GM12878 (cell line): ENCODE measurements around the gene PCLO.
A peak's percentile ranks its signal among the peaks of the same experiment; 100 is the strongest.

Experiments used
- CBFB ChIP-seq: IDR thresholded peaks from 2 replicates; pipeline ENCODE4 v1.6.1; 2016; ENCODE audit warnings: antibody characterized with exemption, low read depth
- EP300 ChIP-seq, 2 experiments: fragments of 150-350 bp in 1 of 2; IDR thresholded peaks; 2 replicates each; pipeline ENCODE4 v1.6.1; 2011 to 2012; ENCODE audit warnings: low read depth in 2 of 2, low read length in 2 of 2, borderline replicate concordance in 1 of 2, improper control_type of control experiment in 1 of 2, inconsistent platforms in 1 of 2; ENCODE audit not compliant: control insufficient read depth in 1 of 2
- EZH2 ChIP-seq: IDR thresholded peaks from 2 replicates; pipeline ENCODE4 v1.6.1; 2012; ENCODE audit warnings: low read depth, mild to moderate bottlenecking, control low read depth, inconsistent platforms, low read length, borderline replicate concordance; ENCODE audit not compliant: control insufficient read depth
- HSF1 ChIP-seq: fragments of 150-350 bp; IDR thresholded peaks from 2 replicates; pipeline ENCODE4 v1.6.1; 2014; ENCODE audit warnings: mild to moderate bottlenecking, low read depth, low read length

GRCh38 chr7:82715344-82715743, 447.3 kb downstream of the PCLO start:
- TF ChIP-seq EP300 (IDR thresholded peaks at IDR 0.05; ENCODE audit: borderline replicate concordance in 1 of 2, control insufficient read depth in 1 of 2, low read depth in 2 of 2, low read length in 2 of 2) = peak in 1 of 2 experiments; percentile 26; a peak in 1 of 4 replicates
- no peak for TF ChIP-seq HSF1
- no peak for TF ChIP-seq EZH2
- no peak for TF ChIP-seq CBFB
